Left renal cortex interstitium (tissue), 4 donors: ENCODE measurements around the gene PCYT2. TPM values are rescaled to one million over a fixed set of nuclear protein-coding genes. Genes with fewer than 3 reads are reported as not detected.

Experiments
- DNase-seq, 4 donors: peaks; one replicate each; pipeline ENCODE4 v3.0.0-alpha.2; 2013; ENCODE audit warnings: low read depth in 4 of 4, low spot score in 2 of 4, missing footprints in 1 of 4
- polyA plus RNA-seq, 4 donors: library from polyadenylated mRNA; unstranded; fragments of 120-200 nt; gene quantifications; one replicate each; pipeline ENCODE4 v1.2.1, GENCODE V29; 2013; ENCODE audit not compliant: insufficient read length in 4 of 4

PCYT2 gene
- polyA plus RNA-seq, 4 donors, result 45.7 to 55.9 (median 49.5) TPM

- no peak for DNase-seq
Measured at GRCh38 chr17:81902023-81902652, 9.1 kb downstream of the PCYT2 start, which contains the start of gene NPB. Gene NPB (plus strand): TSS chr17:81902238. CDS start chr17:81902278, 40 bp downstream.

- no peak for DNase-seq
Measured at GRCh38 chr17:81901167-81902022, 9.8 kb downstream of the PCYT2 start.

GRCh38 chr17:81900181-81900820 is 10.9 kb downstream of the PCYT2 start:
- DNase-seq, result no peak

GRCh38 chr17:81899514-81900166 is 11.6 kb downstream of the PCYT2 start:
- DNase-seq, result no peak

GRCh38 chr17:81898885-81899284 is 12.3 kb downstream of the PCYT2 start:
- DNase-seq, result no peak

GRCh38 chr17:81898029-81898866 is 13.0 kb downstream of the PCYT2 start:
- no peak for DNase-seq

- no peak for DNase-seq
Measured at GRCh38 chr17:81895400-81895799, 15.8 kb downstream of the PCYT2 start.

- DNase-seq, result no peak
Measured at GRCh38 chr17:81891303-81891552, 20.0 kb downstream of the PCYT2 start.

- DNase-seq, result no peak
Measured at GRCh38 chr17:81890447-81891302, 20.5 kb downstream of the PCYT2 start.

GRCh38 chr17:81889602-81890001 is 21.6 kb downstream of the PCYT2 start:
- no peak for DNase-seq

- no peak for DNase-seq
Measured at GRCh38 chr17:81888988-81889595, 22.1 kb downstream of the PCYT2 start.

- no peak for DNase-seq
Measured at GRCh38 chr17:81888105-81888987, 22.9 kb downstream of the PCYT2 start.

- no peak for DNase-seq
Measured at GRCh38 chr17:81885869-81886548, 25.2 kb downstream of the PCYT2 start.

- no peak for DNase-seq
Measured at GRCh38 chr17:81885454-81885853, 25.7 kb downstream of the PCYT2 start.

GRCh38 chr17:81884968-81885367 is 26.2 kb downstream of the PCYT2 start:
- no peak for DNase-seq

GRCh38 chr17:81884520-81884919 is 26.7 kb downstream of the PCYT2 start:
- DNase-seq, result no peak

GRCh38 chr17:81879121-81879520 is 32.1 kb downstream of the PCYT2 start:
- DNase-seq, result no peak
